ENCODE data around the gene DUSP22.
A peak's percentile ranks its signal among the peaks of the same experiment; 100 is the strongest.

The DUSP22 gene

DNA sequence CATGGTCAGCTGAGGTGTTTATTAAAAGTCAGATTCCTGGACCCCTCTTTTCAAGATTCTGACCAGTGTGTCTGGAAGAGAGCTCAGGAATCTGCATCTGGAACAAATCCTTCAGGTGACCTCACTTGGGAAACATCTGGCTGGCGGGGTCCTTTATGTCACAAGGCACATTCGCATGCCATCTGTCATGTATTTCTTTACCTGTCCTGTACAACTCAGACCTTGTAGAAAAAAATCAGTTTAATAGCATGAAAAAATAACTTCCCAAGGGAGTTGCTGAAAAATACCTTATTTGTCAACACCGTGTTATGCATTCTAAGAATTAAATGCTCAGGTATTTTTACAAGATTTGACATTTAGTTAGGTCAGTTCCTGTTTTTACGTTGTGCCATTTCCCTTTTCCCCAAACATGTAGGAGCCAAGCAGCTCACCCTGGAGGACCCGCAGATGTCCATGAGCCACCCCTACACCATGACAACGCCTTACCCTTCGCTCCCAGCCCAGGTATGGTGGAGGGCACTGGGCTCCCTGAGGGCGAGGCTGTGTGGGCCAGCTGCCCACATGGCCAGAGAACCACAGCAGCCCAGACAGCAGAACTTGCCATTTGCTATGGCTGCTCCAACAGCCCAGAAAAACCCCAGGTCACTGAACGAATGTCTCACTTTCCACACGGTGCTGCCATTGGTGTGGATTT lies 103.3 kb downstream of the DUSP22 start:
- DNase-seq (ENCODE audit: low read depth) = no peak
- TF ChIP-seq, protein P1, sequence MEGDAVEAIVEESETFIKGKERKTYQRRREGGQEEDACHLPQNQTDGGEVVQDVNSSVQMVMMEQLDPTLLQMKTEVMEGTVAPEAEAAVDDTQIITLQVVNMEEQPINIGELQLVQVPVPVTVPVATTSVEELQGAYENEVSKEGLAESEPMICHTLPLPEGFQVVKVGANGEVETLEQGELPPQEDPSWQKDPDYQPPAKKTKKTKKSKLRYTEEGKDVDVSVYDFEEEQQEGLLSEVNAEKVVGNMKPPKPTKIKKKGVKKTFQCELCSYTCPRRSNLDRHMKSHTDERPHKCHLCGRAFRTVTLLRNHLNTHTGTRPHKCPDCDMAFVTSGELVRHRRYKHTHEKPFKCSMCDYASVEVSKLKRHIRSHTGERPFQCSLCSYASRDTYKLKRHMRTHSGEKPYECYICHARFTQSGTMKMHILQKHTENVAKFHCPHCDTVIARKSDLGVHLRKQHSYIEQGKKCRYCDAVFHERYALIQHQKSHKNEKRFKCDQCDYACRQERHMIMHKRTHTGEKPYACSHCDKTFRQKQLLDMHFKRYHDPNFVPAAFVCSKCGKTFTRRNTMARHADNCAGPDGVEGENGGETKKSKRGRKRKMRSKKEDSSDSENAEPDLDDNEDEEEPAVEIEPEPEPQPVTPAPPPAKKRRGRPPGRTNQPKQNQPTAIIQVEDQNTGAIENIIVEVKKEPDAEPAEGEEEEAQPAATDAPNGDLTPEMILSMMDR (IDR thresholded peaks at IDR 0.05; ENCODE audit: insufficient read depth, low read depth, low read length, missing control alignments) = no peak

DNA sequence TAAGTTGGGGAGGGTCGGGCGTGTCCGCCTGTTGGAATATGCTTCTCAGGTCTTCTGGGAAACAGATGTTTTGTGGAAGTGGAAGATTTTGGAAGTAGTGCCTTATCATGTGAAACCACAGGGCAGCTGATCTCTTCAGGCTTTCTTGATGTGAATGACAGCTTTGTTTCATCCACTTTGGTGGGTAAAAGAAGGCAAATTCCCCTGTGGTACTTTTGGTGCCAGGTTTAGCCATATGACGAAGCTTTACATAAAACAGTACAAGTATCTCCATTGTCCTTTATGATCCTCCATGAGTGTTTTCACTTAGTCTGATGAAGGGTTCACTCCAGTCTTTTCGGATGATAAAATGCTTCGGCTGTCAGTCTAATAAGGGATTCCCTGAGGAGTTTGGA lies 103.8 kb downstream of the DUSP22 start:
- DNase-seq (ENCODE audit: low read depth) = no peak
- peak overlapping the region; percentile 91 for H3K4me3 ChIP-seq (ENCODE audit: low read depth, low read length)

More for the DNA sequence above, 103.3 kb downstream of the DUSP22 start:
- peak overlapping the region; percentile 91 for H3K4me3 ChIP-seq (ENCODE audit: low read depth, low read length)

DNA sequence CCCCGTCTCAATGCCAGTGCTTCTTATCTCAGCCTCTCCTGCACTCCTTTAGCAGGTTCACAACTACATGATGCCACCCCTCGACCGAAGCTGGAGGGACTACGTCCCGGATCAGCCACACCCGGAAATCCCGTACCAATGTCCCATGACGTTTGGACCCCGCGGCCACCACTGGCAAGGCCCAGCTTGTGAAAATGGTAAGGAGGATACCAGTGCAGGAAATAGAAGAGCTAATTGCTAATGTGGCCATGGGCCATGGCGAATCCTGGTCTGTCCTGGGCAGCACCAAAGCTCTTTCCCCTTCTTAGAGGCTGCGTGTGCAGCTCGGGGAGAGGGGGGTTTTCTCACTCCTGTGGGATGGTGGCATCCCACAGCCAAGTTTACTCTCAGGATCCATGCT lies 104.8 kb downstream of the DUSP22 start:
- TF ChIP-seq, protein P1 (IDR thresholded peaks at IDR 0.05; ENCODE audit: insufficient read depth, low read depth, low read length, missing control alignments) = no peak
- no peak for DNase-seq (ENCODE audit: low read depth)
- H3K4me3 ChIP-seq (ENCODE audit: low read depth, low read length) = peak overlapping the region; percentile 5

More for the DNA sequence above, 103.8 kb downstream of the DUSP22 start:
- TF ChIP-seq, protein P1 (IDR thresholded peaks at IDR 0.05; ENCODE audit: insufficient read depth, low read depth, low read length, missing control alignments) = no peak

DNA sequence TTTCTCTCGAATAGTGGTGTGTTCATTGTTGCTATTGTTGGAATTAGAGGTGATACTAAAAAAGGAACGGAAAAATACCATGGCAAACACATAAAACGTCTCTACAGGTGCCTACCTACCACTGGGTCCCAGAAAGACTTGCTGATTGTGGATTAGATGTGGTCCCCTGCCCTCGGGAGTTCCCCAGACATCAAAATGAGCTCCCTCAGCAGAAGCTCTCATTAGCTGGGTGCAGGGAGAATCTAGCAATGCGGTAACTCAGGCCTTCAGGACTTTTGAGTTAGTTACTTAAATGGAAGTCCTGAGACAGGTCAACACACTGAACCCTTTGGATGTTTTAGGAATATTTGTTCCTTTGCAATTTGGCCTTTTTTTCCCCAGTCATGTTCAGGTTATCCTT lies 105.3 kb downstream of the DUSP22 start:
- no peak overlapping the region; the same call in 1 of the 2 replicates for H3K4me3 ChIP-seq (ENCODE audit: low read depth, low read length)
- DNase-seq (ENCODE audit: low read depth) = peak; percentile 36
- TF ChIP-seq, protein P1 (IDR thresholded peaks at IDR 0.05; ENCODE audit: insufficient read depth, low read depth, low read length, missing control alignments) = no peak

- TF ChIP-seq, protein P1 (IDR thresholded peaks at IDR 0.05; ENCODE audit: insufficient read depth, low read depth, low read length, missing control alignments) = no peak
- DNase-seq (ENCODE audit: low read depth) = peak; percentile 31
- H3K4me3 ChIP-seq (ENCODE audit: low read depth, low read length) = no peak overlapping the region
Observed at GRCh38 chr6:398065-398464, 105.8 kb downstream of the DUSP22 start.

DNA sequence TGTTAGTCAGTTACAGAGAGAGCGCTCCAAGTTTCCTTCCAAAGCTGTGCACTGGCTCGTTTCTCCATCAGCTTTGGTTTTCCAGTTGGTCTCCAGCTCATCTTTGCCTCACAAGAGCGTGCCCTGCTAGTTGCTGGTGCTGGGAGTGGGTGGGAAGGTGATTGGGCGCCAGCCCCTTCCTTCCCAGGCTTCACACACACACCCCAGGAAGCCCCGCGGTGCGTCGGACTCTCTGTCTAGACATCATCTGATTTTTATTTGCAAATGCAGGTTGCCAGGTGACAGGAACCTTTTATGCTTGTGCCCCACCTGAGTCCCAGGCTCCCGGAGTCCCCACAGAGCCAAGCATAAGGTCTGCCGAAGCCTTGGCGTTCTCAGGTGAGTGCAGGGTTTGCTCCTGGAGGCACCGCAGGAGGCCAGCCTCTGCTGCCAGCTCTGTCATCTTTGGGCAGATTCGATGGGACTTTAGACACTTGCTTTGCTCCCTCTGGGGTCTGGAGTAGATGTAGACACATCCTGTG lies 106.3 kb downstream of the DUSP22 start:
- TF ChIP-seq, protein P1 (IDR thresholded peaks at IDR 0.05; ENCODE audit: insufficient read depth, low read depth, low read length, missing control alignments) = no peak
- DNase-seq (ENCODE audit: low read depth) = peak; percentile 59
- H3K4me3 ChIP-seq (ENCODE audit: low read depth, low read length) = no peak overlapping the region
